ENCODE measurements around the gene OR1E1. TPM values are rescaled to one million over a fixed set of nuclear protein-coding genes. Genes with fewer than 3 reads are reported as not detected.

OR1E1 gene, protein sequence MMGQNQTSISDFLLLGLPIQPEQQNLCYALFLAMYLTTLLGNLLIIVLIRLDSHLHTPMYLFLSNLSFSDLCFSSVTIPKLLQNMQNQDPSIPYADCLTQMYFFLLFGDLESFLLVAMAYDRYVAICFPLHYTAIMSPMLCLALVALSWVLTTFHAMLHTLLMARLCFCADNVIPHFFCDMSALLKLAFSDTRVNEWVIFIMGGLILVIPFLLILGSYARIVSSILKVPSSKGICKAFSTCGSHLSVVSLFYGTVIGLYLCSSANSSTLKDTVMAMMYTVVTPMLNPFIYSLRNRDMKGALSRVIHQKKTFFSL
- not detected in 2 replicates for total RNA-seq

DNA sequence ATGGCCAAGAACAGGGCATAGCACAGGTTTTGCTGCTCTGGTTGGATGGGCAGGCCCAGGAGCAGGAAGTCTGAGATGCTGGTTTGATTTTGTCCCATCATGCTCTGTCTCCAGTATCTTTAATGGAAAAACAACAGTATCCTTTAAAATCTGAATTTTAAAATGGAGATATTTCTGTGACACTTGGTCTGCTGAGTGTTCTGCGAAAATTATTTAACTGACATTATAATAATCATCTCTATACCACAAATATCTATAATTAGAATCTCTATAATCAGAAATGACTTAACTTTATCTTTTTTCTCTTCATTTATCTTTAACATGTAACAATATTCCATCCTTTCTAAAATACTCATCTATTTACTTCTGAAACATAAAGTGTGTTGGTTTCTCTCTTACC is at the start of gene OR1E1:
Gene OR1E1, minus strand, starts transcription at position 101 of the 400 bp plus-strand sequence. Its CDS starts 0 bp downstream, at position 101.

GRCh38 chr17:3433741-3434140 is 35.5 kb upstream of the OR1E1 start, which contains the start of gene OR1E2:
Gene OR1E2, minus strand, starts transcription at chr17:3433841. Its CDS starts 0 bp downstream, at chr17:3433841.

GRCh38 chr17:3411070-3411469 is 12.9 kb upstream of the OR1E1 start, which contains the start of gene OR3A3:
Gene OR3A3, plus strand, starts transcription at chr17:3411370.

DNA sequence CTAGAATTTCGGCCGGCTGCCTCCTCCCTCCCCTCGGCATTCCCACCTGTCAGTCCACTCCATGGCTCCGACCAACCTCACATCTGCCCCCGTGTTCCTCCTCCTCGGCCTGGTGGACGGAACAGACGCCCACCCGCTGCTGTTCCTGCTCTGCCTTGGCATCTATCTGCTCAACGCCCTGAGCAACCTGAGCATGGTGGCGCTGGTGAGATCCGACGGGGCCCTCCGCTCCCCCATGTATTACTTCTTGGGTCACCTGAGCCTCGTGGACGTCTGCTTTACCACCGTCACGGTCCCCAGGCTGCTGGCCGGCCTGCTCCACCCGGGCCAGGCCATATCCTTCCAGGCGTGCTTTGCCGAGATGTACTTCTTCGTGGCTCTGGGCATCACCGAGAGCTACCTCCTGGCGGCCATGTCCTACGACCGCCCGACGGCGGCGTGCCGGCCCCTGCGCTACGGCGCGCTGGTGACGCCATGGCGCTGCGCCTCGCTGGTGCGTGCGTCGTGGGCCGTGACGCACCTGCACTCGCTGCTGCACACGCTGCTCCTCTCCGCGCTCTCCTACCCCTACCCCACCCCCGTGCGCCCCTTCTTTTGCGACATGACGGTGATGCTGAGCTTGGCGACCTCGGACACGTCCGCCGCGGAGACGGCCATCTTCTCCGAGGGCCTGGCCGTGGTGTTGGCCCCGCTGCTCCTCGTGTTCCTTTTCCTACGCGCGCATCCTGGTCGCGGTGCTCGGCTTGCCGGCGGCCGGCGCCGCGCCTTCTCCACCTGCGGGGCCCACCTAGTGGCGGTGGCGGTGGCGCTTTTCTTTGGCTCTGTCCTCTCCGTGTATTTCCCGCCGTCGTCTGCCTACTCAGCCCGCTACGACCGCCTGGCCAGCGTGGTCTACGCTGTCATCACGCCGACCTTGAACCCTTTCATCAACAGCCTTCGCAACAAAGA is 12.1 kb downstream of the OR1E1 start, which contains the start of gene OR3A2:
Gene OR3A2, minus strand, starts transcription at position 440 of the 948 bp plus-strand sequence.

Other genes with a start within 250 kb of the OR1E1 start
- gene OR1A2, start 200.9 kb downstream of the OR1E1 start, total RNA-seq: not detected in 2 replicates
- gene OR1A1, start 190.7 kb downstream of the OR1E1 start, total RNA-seq: under 0.01 TPM in 1 of 2 replicates, not detected in the other
- gene OR3A1, start 100.0 kb downstream of the OR1E1 start, total RNA-seq: not detected in 2 replicates
- not detected in 2 replicates for gene OR3A2, start 12.1 kb downstream of the OR1E1 start, total RNA-seq
- not detected in 2 replicates for gene OR3A3, start 13.0 kb upstream of the OR1E1 start, total RNA-seq
- gene OR1E2, start 35.4 kb upstream of the OR1E1 start, total RNA-seq: not detected in 2 replicates
- gene SPATA22, start 73.4 kb upstream of the OR1E1 start, total RNA-seq: under 0.01 TPM in 1 of 2 replicates, not detected in the other
- gene ASPA, start 77.6 kb upstream of the OR1E1 start, total RNA-seq: 0.13 TPM in 1 of 2 replicates, not detected in the other
- gene TRPV3, start 159.4 kb upstream of the OR1E1 start, total RNA-seq: not detected in 2 replicates
- gene TRPV1, start 211.0 kb upstream of the OR1E1 start, total RNA-seq: 0.65 and 3.1 TPM in 2 replicates
- gene SHPK, start 237.8 kb upstream of the OR1E1 start, total RNA-seq: 12.3 and 23.5 TPM in 2 replicates
- 10.8 and 28.0 TPM in 2 replicates for gene CTNS, start 238.3 kb upstream of the OR1E1 start, total RNA-seq

Measured in bladder microvascular endothelial cell (primary cell).